HG03520 (cell line): ENCODE measurements around the gene PDHB.

Experiments
- ATAC-seq: cut with Tn5 transposase; IDR thresholded peaks from one replicate; pipeline ENCODE4 v1.9.1; 2021; ENCODE audit warnings: mild to moderate bottlenecking, moderate library complexity; ENCODE audit not compliant: unreplicated experiment

Gene PDHB

DNA sequence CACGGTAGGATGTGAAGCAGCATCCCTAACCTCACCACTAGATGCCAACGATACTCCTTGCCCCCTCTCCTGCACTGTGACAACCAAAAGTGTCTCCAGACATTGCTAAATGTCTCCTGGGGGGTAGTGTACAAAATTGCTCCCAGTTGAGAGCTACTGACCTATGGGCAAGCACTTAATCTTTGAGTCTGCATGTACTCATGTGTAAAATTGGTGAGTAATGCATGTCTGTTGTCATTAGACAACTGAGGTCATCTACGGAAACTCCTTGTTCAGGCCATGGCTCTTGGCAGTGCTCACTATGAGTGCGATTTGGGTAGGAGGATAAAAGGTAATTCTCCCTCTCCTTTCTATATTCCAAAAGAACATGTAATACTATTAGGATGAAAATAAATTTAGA, 29.2 kb downstream of the PDHB start:
- ATAC-seq, result no peak

DNA sequence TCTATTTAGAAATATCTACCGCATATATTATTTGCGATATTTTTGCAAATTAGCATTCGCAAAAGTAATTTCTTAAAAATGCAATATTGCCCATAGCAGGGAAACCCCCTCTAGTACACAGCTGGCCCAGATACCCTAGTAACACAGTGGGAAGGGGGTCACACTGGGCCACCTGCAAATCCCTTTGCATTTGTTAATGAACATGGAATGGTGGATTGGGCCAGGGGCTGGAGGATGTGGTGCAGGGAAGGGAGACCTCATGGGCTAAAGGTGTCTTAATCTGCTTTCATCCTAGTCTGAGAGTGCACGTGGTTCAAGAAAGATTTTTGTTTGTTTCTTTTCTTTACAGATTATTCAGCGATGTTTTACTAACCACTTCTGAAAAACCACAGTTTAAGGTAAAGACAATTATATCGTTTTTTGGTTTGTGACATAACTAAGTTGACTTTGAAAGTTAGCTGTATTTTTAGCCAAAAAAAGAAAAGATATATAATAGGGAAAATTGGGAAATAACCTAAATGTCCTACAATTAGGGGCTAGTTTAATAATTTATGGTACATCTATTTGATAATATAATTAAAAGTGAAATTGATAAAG, 30.0 kb downstream of the PDHB start:
- no peak for ATAC-seq

DNA sequence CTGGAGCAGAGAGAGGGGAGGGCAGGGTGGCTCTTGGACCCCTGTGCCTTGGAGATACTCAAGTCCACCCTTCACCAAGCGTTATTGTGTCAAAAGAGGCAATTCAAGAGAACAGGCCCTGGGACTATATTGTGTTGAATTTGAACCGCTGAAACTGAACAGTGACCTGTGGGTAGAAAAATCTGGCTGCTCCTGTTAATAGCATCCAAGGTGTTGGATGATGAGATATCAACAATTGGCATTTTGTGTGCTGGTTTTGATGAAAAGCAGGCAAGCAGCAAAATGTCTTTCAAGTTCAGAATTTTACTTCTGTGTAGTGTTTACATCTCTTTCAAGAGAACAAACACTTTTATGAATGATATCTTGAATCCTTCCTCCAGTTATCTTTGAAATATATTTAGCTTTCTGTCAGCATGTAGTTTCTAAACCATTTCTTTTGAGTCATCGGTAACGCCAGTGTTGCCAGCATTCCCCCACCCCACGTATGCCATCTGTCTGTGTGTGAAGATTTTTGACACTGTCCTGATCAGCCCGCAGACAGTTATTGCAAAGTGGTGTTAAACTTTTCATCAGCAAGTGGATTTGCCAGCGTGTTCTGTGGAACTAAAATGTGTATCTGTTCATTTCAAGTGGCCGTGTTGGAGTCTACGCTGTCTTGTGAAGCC, 34.8 kb downstream of the PDHB start:
- ATAC-seq, result no peak

DNA sequence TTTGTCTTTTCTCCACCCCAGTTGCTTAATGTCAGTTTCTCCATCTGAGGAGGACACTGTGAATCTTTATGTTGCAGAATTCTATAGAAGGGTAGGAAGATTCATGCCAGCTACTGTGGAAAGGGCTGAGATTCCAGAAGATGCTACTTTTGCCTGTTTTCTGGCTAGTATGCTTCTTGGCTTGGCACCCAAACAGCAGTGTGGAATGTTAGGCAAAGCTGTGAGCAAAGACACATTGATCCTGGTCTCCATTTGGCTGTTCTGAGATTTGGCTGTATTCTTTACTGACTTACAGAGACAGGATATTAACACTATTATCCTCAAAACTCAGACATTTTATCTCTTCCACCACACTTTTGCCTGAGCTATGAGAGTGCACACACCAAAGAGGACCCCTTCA, 39.3 kb downstream of the PDHB start:
- ATAC-seq, result no peak

DNA sequence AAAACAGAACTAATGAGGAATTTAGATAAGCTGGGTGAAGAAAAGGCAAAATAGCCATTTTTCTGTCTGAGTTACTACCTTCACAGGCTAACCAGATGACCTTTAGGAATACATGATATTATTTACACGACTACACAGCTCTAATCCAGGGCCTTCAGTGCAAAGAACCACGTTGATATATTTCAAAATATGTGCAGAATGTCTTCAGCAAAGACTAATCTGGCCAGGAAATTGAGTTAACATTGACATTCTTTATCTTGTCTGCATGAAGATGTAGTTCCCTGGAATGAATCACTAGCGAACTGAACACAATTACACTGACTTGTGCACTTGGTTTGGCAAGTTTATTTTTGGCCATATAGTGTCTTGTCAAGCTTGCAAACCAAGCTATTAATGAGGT, 41.5 kb downstream of the PDHB start:
- no peak for ATAC-seq

DNA sequence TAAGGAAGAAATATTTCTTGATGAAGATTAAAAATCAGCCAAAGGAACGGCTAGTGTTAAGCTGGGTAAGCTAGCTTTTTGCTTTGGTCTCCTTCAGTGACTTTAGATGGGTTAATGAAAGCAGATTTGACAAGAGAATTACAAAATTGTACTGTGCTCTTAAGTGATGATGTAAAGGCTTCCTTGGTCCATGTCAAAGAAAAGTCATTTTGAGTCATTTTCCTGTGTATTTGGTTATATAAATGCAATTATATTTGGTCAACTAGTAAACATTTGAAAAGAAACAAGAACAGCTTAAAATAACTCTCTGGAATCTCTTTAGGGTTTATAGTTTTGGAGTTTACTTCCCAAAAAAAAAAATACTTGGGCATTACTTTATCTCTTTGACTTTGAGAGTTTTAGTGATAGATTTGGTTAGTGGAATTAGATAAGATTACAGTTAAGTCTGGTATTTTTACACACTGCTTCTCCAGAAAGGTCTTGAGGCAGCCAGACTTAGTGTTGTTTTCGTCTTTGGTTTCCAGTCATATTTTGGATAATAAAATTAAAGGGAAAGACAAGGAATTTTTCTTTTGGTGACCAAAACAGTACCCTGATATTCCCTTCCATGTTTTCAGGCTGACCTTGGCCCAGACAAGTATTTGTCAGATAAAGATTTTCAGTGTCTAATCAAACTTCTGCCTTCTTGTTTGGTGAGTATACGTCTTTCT, 42.3 kb downstream of the PDHB start:
- no peak for ATAC-seq

DNA sequence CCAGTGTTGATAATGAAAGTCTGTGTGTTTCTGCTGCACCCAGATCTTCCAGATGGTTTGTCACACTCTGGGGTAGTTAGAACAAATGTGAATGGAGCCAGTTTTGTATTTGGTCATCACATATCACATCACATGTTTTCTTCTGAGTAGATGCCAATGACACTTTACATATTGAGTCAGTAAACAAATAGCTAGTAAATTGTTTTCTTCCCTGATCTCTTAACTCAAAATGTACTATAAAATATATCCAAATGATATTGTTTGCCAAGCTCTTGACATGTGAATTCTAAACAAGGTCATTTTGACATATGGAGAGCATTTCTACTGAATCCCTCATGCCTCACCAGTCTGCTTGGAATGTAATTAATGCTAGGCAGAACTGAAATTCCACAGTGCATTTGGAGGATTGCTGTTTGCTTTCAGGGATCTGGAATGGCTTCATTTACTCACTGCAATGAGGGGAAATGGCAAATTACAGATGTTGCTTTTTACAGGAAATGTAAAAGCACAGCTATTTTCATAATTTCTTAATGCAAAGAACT, 45.0 kb downstream of the PDHB start:
- no peak for ATAC-seq

DNA sequence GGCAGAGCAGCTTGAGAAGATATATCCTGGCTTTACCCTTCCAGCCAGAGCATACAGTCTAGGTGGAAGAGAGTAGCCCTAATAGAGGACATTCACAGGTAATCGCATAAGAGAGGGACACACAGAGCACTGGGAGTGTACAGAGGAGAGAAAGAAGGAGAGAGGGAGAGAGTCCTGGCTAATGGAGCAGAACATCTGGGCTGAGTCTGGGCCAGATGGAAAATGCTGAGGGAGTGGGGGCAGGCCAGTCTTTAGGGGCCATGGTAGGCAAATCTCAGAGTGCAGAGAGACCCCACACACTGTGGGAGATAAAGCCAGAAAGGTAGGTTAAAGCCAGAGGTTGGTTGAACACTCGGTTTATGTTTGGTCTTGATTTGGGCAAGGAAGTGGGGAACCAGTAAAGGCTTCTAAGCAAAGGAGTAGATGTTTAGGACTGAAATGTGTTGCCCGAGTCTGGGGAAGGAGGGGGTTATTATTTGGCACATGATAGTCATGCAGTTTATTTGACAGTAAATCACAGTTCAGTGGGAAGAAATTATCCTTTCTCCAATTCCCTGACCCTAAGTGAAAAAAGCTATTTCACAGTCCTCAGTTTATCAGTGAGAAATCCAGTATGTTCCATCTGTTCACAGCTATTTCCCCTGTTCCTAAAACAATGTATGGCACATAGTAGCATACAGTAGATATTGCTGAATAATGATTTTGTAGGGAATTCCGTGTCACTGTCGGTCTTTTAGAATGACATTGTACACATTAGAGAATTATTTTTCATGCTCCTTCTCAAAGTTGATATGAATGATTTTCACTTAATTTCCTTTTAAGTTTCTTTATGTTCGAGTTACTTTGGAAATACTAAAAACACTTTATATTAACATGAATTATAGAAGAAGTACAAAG, 45.7 kb downstream of the PDHB start:
- no peak for ATAC-seq

DNA sequence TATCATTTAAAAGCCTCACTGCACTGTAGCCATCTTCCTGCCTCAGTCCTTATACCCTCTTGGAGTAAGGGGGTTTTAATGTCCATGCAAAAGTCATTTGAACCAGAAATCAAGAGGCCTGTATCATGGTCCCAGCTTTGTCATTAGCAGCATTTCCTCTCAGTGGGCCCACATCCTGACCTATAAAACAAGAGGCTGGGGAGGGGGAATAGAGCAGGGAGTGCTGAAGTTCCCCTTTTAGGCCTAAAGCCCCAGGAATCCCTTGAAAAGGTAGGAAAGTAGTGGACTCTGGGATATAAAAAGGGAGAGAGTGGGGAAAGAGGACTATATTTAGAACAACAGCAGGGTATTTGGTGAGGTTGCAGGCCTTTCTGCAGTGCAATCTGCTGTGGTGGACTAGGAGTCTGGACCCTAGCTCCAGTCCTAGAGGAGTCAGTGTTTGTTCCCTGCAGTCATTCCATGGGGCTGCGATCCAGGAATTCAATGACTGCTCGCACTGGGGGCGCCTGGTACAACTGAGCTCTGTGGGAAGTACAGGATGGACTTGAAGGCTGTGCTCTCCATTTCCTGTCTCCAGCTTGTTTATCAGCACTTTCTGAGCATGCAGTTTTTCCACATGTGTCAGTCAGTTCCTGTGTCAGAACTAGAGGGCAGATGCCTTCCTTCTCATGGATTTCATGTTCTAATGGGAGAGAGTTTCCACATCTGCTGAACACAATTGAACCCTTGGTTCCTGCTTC, 46.8 kb downstream of the PDHB start:
- no peak for ATAC-seq

DNA sequence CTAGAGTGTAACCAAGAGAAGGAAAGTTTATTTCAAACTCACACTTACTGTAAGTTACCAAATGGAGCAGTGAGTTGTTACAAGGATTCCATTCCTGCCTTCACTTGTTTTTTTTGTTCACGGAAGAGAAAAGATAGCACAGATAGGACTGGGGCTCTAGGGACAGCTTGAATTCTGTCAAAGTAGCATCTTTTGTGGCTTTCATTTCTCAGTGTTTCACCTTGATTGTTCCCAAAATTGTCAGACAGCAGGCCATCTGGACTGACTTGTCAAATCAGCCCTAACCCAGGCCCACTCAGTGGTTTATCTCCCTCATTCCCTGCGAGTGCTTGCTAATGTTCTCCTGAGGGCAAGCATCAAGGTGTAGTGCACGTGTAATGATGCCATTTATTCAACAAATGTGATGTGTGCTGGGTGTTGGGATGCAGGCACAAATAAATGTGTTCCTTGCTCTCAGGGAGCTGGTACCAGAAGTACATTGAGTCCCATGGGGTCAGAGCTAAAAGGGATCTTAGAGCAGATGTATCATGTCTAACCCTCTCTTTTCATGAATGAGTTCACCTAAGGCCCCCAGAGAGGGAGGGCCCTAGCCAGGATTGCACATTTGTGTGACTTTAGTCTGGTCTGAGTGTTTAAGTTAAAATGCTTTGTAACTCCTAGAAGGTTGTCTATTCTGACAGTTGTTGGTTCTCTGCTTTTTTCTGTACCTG, 49.1 kb downstream of the PDHB start:
- ATAC-seq, result no peak

DNA sequence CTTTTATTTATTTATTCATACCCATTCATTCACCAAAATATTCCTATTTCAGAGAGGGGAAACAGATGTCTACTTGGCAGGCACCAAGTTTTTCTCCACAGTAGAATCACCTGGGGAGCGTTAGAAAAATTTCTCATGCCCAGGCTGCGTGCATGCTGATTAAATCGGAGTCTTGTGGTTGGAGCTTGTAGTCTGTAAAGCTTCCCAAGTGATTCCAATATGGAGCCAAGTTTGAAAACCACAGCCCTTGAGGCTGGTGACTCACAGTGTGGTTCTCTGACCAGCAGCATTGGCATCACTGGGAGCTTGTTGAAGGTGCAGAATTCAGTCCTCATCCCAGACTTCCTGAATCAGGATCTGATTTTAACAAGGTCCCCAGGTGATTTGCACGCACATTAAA, 49.7 kb downstream of the PDHB start:
- no peak for ATAC-seq

DNA sequence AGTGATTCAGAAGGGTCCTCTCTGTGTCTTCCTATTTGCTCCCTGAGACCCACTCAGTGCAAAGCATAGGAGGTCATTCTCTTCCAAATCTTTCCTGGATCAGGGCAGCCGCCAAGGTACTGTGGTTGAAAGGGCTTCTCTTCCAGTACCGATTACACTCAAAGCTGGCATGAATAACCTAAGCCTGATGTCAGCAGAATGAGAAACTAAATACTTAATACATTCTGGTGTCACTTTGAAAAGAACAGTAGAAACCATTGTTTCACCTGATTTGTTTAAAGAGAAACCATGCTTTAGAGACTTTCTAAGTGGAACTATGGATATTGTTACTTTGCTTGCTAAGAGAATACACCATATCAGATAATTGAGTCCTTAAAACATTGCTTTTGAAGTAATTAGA, 50.2 kb downstream of the PDHB start:
- ATAC-seq, result no peak

DNA sequence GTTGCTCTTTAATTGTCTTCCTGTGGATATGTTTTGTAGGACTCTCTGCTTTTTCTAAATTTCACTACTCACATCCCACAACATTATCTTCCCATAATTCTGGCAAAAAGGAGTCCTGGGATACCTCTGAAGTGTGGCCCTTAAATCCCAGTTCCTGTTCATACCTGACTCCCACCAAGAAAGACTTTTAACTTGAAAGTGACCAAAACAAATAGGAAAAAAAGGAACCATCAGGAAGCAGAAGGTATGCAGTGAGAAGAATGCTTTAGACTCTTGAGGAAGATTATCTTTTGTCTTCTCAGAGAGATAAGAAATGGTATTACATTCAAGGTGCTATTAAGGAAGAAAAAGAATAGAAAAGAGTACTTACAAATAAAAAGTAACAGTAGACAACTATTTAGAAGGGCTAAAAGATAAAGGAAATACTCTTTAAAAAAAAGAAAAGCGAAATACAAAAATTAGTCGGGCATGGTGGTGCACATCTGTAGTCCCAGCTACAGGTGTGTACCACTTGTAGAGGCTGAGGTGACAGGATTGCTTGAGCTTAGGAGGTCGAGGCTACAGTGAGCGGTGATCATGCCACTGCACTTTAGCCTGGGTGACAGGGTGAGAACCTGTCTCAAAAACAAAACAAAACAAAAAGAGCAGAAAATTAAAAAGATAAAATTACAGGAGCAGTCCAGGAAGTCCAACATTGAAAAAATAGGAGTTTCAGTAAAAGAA, 54.1 kb downstream of the PDHB start:
- ATAC-seq, result no peak

DNA sequence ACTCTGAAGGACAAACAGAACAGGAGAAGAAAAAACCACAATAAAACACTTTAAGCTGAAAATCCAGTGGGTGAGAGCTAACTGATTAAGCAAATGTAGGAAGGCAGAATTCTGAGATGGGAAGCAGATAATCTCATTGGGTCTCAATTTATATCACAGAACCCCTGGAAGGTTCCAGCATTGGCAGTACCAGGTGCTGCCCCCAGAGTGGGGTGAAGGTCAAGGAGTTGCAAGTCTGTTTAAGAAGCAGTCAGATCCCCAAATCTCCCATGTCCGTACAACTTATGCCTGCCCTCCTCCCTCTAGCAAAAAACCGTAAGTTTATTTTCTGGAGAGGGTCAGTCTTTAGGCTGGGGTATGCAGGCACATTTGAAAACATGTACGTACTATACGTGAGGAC, 55.9 kb downstream of the PDHB start:
- no peak for ATAC-seq
